Gastrocnemius medialis (tissue), 4 donors: ENCODE measurements around the gene CTPS2. TPM values are rescaled to one million over a fixed set of nuclear protein-coding genes. Genes with fewer than 3 reads are reported as not detected.

Experiments used
- ATAC-seq, 2 donors: fragments of 150-250 bp; one replicate each; pipeline ENCODE4 v1.9.1; 2016
- DNase-seq, 2 donors: peaks; one replicate each; pipeline ENCODE4 v3.0.0-alpha.2; 2019
- H3K27ac ChIP-seq, 4 donors: fragments of 200-600 bp; sonication (generic); 1 replicate in 1 of 4; 2 replicates in 3 of 4; pipeline ENCODE4 v1.5.1; 2016 to 2018; ENCODE audit warnings: mild to moderate bottlenecking in 2 of 4, moderate library complexity in 1 of 4
- H3K27me3 ChIP-seq, 3 donors: fragments of 200-600 bp; sonication (generic) in 2 of 3; 1 replicate in 1 of 3; 2 replicates in 2 of 3; pipeline versions ENCODE4 v1.5.1 to v1.6.0; 2016 to 2019; ENCODE audit warnings: mild to moderate bottlenecking in 1 of 3, moderate library complexity in 1 of 3
- H3K36me3 ChIP-seq, 2 donors: fragments of 200-600 bp; sonication (generic) in 1 of 2; one replicate each; pipeline ENCODE4 v1.5.1; 2017 to 2018
- H3K4me1 ChIP-seq, 2 donors: fragments of 200-600 bp; sonication (generic) in 1 of 2; one replicate each; pipeline ENCODE4 v1.5.1; 2016 to 2017; ENCODE audit warnings: mild to moderate bottlenecking in 2 of 2
- H3K4me3 ChIP-seq, 4 donors: fragments of 200-600 bp; sonication (generic) in 3 of 4; 1 replicate in 1 of 4; 2 replicates in 3 of 4; pipeline ENCODE4 v1.5.1; 2016 to 2019; ENCODE audit warnings: mild to moderate bottlenecking in 2 of 4
- H3K9me3 ChIP-seq, 3 donors: fragments of 200-600 bp; sonication (generic) in 2 of 3; 1 replicate in 1 of 3; 2 replicates in 2 of 3; pipeline ENCODE4 v1.5.1; 2016 to 2019
- POLR2A ChIP-seq, 2 donors: fragments of 450-650 bp; IDR thresholded peaks; one replicate each; pipeline ENCODE4 v1.6.1; 2017; ENCODE audit warnings: antibody characterized with exemption in 2 of 2, mild to moderate bottlenecking in 2 of 2, moderate library complexity in 2 of 2
- in situ Hi-C, 4 donors: fragments of 200-750 bp; cut with MboI; loops; one replicate each; pipeline versions ENCODE4 v1.15.0 to v1.8.0; 2017; ENCODE audit warnings: low sequenced_read_pairs in 4 of 4
- intact Hi-C: fragments of 100-400 bp; cut with DNase I; formaldehyde crosslinking; loops from one replicate; pipeline ENCODE4 v1.15.1; 2023; ENCODE audit warnings: low total_unique reads
- total RNA-seq, 4 donors: library from RNA; depleted of rRNA; stranded (reverse); fragments of >200 nt; gene quantifications; one replicate each; pipeline versions ENCODE4 v1.1.0 to v1.2.3, GENCODE V29; 2016
- TF ChIP-seq, protein P1 (sequence below), 5 experiments: fragments of 450-650 bp in 3 of 5; fragments of 200-600 bp in 2 of 5; sonication (generic) in 2 of 5; IDR thresholded peaks in 4 of 5; conservative IDR thresholded peaks in 1 of 5; 1 replicate in 4 of 5; 2 replicates in 1 of 5; pipeline ENCODE4 v1.5.1; 2016 to 2019; ENCODE audit warnings: antibody characterized with exemption in 5 of 5, mild to moderate bottlenecking in 3 of 5, moderate library complexity in 3 of 5

Gene CTPS2
- total RNA-seq, 4 donors from 2014 or later, result 2.0 to 3.8 (median 2.8) TPM

DNA sequence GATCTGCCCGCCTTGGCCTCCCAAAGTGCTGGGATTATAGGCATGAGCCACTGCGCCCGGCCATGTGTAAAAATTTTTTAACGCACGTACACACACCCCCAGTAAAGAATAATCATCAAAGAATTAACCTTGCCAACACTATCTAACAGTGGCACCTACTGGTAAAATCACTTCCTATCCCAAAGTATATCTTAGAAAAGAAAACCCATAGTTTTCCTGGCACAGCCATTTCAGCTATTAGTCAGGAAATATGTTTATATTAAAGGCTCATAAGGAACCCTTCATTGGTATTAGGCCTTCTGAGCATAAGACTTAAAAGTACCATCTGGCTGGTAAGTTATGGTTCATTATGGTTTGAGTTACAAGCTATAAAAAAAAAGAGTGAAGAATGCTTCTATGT, 48.4 kb downstream of the CTPS2 start:
- TF ChIP-seq, protein P1, sequence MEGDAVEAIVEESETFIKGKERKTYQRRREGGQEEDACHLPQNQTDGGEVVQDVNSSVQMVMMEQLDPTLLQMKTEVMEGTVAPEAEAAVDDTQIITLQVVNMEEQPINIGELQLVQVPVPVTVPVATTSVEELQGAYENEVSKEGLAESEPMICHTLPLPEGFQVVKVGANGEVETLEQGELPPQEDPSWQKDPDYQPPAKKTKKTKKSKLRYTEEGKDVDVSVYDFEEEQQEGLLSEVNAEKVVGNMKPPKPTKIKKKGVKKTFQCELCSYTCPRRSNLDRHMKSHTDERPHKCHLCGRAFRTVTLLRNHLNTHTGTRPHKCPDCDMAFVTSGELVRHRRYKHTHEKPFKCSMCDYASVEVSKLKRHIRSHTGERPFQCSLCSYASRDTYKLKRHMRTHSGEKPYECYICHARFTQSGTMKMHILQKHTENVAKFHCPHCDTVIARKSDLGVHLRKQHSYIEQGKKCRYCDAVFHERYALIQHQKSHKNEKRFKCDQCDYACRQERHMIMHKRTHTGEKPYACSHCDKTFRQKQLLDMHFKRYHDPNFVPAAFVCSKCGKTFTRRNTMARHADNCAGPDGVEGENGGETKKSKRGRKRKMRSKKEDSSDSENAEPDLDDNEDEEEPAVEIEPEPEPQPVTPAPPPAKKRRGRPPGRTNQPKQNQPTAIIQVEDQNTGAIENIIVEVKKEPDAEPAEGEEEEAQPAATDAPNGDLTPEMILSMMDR (IDR thresholded peaks at IDR 0.05 in 4 of 5, conservative IDR thresholded peaks at IDR 0.05 in 1 of 5), result no peak
- TF ChIP-seq POLR2A (IDR thresholded peaks at IDR 0.05), result no peak
- no peak for DNase-seq
- no peaks in the 10 kb centered on the region for H3K27me3 ChIP-seq
- intact Hi-C loops, result no loop called here
- no peaks in the 10 kb centered on the region for H3K36me3 ChIP-seq
- H3K4me1 ChIP-seq, result no peaks in the 10 kb centered on the region
- ATAC-seq, result no peak
- H3K27ac ChIP-seq, result no peak overlapping the region
- in situ Hi-C loops, result loop anchor here (10.0 to 25.0 kb wide), 2 partner anchors 227 to 229 kb away; no protein-coding TSS in a partner anchor
- no peak overlapping the region for H3K4me3 ChIP-seq
- H3K9me3 ChIP-seq, result no peaks in the 10 kb centered on the region

DNA sequence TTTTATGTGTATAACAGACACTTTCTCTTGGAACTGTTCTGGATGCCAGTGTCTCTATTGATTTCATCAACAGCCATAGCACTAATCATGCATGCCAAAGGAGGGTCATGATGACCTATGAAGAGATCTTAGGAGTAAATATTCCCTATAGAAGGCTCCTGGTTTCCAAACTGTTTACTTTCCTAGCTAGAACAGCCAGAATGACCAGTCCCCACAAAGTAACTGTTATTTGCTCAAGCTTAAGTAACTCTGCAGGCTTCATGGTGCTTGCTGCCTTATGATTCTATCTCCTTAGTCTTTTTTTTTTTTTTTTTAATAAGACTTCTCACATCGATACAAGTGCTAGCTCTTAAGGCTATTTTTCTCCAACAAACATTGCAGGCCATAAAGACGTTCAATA, 50.1 kb downstream of the CTPS2 start:
- H3K27ac ChIP-seq, result no peak overlapping the region
- in situ Hi-C loops (loop anchor here (10.0 to 25.0 kb wide), 2 partner anchors 225 to 228 kb away; no protein-coding TSS in a partner anchor), intact Hi-C loops (no loop called here)
- DNase-seq, result no peak
- no peak for ATAC-seq
- no peaks in the 10 kb centered on the region for H3K4me1 ChIP-seq
- TF ChIP-seq, protein P1 (IDR thresholded peaks at IDR 0.05 in 4 of 5, conservative IDR thresholded peaks at IDR 0.05 in 1 of 5), result no peak
- TF ChIP-seq POLR2A (IDR thresholded peaks at IDR 0.05), result no peak
- no peaks in the 10 kb centered on the region for H3K36me3 ChIP-seq
- no peaks in the 10 kb centered on the region for H3K27me3 ChIP-seq
- H3K9me3 ChIP-seq, result no peaks in the 10 kb centered on the region
- no peak overlapping the region for H3K4me3 ChIP-seq

DNA sequence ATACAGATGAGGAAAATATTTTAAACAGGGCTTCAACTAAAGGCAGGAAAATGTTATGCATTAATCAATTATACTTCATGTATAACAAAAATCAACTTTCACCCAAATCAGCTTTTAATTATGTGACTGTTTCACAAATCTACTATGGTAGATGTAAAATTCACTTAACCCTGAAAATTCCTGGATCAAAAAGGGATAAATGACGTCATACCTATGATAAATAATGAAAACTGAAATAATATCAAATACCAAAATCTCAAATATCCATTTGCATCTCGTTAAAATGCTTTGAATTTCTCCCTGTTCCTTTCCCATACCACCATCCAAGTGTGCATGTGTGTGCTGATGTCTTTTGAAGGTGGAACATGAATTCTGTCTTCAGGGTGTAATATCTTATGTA, 51.0 kb downstream of the CTPS2 start:
- no peaks in the 10 kb centered on the region for H3K4me1 ChIP-seq
- no peaks in the 10 kb centered on the region for H3K36me3 ChIP-seq
- in situ Hi-C loops, result loop anchor here (10.0 to 25.0 kb wide), 2 partner anchors 224 to 227 kb away; no protein-coding TSS in a partner anchor
- H3K4me3 ChIP-seq, result no peak overlapping the region
- ATAC-seq (no peak), DNase-seq (no peak)
- TF ChIP-seq, protein P1 (IDR thresholded peaks at IDR 0.05 in 4 of 5, conservative IDR thresholded peaks at IDR 0.05 in 1 of 5), result no peak
- TF ChIP-seq POLR2A (IDR thresholded peaks at IDR 0.05), result no peak
- intact Hi-C loops, result no loop called here
- H3K27ac ChIP-seq, result no peak overlapping the region
- H3K9me3 ChIP-seq, result no peaks in the 10 kb centered on the region
- no peaks in the 10 kb centered on the region for H3K27me3 ChIP-seq

DNA sequence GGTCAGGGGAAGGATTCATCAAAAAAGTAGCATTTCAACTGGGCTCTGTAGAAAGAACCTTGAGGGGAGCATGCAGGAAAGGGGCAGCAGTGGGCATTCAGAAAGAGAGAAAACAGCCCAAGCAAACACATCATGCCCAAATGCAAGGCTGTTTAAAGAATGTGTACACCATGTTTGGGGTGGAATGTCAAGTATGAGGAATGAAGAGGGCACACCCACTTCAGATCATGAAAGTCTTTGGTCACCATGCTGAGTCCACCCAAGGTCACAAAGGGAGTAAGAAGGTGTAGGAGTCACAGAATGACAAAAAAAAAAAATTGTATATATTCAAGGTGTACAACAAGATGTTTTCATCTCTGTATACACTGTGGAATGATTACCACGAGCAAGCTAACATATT, 53.1 kb downstream of the CTPS2 start:
- ATAC-seq (no peak), DNase-seq (no peak)
- in situ Hi-C loops, result loop anchor here in 2 of 4 donors (25.0 kb wide), 1 partner anchor 222 kb away; no protein-coding TSS in a partner anchor
- H3K4me3 ChIP-seq, result no peak overlapping the region
- no peaks in the 10 kb centered on the region for H3K9me3 ChIP-seq
- no peaks in the 10 kb centered on the region for H3K36me3 ChIP-seq
- no peaks in the 10 kb centered on the region for H3K27me3 ChIP-seq
- H3K27ac ChIP-seq, result no peak overlapping the region
- TF ChIP-seq POLR2A (IDR thresholded peaks at IDR 0.05), result no peak
- TF ChIP-seq, protein P1 (IDR thresholded peaks at IDR 0.05 in 4 of 5, conservative IDR thresholded peaks at IDR 0.05 in 1 of 5), result no peak
- intact Hi-C loops, result no loop called here
- H3K4me1 ChIP-seq, result no peaks in the 10 kb centered on the region

DNA sequence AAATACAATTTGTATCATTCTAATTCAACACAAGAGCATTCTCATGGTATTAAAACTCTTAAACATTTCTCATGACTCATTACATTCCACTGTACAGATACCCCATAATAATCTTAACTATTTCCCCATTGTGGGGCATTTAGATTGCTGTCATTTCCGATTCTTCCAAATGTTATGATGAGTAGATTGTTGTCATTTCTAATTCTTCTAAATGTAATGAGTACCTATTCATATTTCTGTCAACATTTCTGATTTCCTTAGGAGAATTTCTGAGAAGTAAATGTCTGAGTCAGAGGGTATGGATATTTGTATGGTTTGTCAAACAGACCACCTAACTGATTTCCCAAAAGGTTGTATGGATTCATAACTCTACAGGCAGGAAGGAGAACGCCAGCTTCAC, 54.2 kb downstream of the CTPS2 start:
- intact Hi-C loops (no loop called here), in situ Hi-C loops (loop anchor here in 2 of 4 donors (25.0 kb wide), 1 partner anchor 221 kb away; no protein-coding TSS in a partner anchor)
- DNase-seq, result no peak
- Histone ChIP-seq H3K9me3 (no peaks in the 10 kb centered on the region), H3K4me1 (no peaks in the 10 kb centered on the region), H3K4me3 (no peak overlapping the region), H3K27me3 (no peaks in the 10 kb centered on the region), H3K27ac (no peak overlapping the region), H3K36me3 (no peaks in the 10 kb centered on the region)
- no peak for ATAC-seq
- TF ChIP-seq, protein P1 (IDR thresholded peaks at IDR 0.05 in 4 of 5, conservative IDR thresholded peaks at IDR 0.05 in 1 of 5), result no peak
- no peak for TF ChIP-seq POLR2A (IDR thresholded peaks at IDR 0.05)
